Stimulated activated CD4-positive, alpha-beta T cell treated with anti-CD3 and anti-CD28 coated beads, TNF-alpha, amount 100 ng/mL, for 1 hour (primary cell): ENCODE results near the gene RBM15.

ENCODE experiments used
- DNase-seq, 3 donors: peaks; one replicate each; pipeline ENCODE4 v3.0.0-alpha.2; 2020; ENCODE audit warnings: low read depth in 3 of 3, low spot score in 1 of 3

Gene RBM15

DNA sequence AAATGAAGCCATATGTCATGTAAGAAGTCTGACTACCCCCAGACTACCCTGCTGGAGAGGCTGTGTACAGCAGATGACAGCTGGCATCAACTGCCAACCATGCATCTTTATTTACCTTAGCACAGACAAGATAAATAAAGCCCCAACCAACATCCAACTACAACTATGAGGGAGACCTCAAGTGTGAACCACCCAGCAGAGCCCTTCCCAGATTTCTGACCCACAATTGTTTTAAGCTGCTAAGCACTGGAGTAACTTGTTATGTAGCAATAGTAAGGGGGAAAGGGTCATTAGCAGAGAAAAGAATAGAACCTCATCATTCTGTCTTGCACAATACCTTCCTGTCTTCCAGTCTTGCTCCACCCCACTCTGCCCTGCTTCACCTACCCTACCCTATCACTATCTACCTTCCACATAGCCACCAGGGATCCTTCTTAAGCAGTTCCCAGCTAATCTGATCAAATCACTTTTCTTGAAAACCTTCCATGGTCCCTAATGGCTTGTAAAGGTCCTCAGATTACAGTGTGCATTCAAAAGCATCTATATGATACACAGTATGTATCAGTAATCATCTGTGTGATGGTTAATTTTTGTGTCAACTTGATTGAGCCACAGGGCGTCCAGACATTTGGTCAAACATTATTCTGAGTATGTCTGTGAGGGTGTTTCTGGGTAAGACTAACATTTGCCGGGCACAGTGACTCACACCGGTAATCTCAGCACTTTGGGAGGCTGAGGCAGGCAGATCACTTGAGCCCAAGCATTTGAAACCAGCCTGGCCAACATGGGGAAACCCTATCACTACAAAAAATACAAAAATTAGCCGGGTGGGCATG is 19.6 kb upstream of the RBM15 start:
- DNase-seq: no peak

GRCh38 chr1:110320168-110320518 is 19.0 kb upstream of the RBM15 start:
- DNase-seq: no peak

DNA sequence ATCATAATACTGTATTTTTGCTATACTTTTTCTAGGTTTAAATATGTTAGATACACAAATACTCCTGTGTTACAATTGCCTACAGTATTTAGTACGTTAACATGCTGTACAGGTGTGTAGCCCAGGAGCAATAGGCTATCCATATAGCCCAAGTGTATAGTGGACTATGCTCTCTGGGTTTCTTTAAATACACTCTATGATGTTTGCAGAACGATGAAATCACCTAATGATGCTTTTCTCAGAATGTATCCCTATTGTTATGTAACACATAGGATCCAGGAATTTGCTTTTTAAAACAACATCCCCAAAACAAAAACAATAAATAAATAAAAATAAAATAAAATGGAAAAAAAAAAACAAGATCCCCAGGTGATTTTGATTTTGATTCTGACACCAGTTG is 18.1 kb upstream of the RBM15 start:
- no peak for DNase-seq

GRCh38 chr1:110321846-110322245 is 17.3 kb upstream of the RBM15 start:
- DNase-seq: no peak

DNA sequence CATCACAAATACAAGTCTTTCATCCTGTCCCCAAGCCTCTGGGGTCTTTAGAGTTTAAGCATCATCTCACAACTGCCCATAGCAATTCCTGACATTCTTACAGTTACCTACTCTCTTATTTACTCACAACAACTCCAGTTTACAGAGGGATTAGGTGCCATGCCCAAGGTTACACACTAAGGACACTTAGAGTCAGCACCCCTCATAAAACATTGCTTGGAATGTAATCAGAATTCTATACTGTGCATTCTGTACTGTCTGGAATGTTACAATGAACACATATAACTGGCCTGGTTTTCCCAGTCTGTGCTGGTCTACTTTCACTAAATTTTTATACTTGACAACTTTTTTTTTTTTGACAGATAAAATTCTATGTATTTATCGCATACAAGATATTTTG is 14.5 kb upstream of the RBM15 start:
- no peak for DNase-seq

GRCh38 chr1:110326826-110327225 is 12.4 kb upstream of the RBM15 start:
- no peak for DNase-seq

DNA sequence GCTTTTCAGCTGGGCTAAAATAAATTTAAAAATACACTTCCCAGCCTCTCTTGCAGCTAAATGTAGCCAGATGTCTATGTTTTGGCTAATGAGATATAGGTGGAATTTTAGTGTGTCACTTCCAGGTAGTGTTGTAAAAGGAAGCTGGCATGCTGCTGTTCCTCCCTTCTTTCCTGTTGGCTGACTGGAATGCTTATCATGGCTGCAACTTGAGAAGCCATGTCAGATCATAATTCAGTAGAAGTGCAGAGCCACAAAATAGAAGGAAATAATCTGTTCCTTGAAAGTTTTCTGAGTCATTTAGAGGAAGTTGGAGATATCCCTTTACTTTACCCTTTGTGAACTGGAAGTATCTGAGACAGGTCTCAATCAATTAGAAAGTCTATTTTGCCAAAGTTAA is 10.9 kb upstream of the RBM15 start:
- no peak for DNase-seq

GRCh38 chr1:110328700-110329099 is 10.5 kb upstream of the RBM15 start:
- DNase-seq: no peak

GRCh38 chr1:110335265-110335664 is 3.9 kb upstream of the RBM15 start:
- no peak for DNase-seq

- no peak for DNase-seq
Measured at GRCh38 chr1:110336300-110337039, 2.7 kb upstream of the RBM15 start.

DNA sequence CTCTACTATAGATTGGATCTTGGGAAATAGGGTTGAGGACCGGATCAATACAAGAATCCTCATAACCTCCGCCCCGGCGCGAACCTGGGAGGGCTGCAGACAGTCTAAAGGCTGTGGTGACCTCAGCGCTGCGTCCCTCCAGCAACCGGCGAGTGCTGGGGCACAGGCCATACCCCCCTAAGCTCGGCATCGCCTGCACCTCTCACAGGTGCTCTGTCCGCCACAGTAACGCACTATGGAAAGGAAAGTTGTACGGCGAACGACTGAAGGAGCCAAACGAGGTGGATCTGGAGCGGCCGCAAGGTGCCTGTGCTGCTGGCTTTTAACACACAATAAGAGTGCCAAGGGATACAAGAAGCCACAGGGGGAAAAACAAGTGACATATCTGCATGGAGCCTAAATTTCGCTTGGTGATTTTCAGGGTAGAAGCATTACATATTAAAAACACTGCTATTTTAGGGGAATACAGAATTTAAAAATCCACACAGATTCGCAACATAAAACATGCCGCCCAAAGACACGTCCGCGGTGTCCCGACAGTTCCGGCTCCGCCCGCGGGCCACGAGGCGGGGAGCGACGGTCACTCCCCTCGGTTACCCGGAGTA is 1.4 kb upstream of the RBM15 start:
- DNase-seq: peak in 2 of 3 donors; percentile 22 to 24

- DNase-seq: peak; percentile 80 to 90 (median 87)
Measured at GRCh38 chr1:110338309-110338885, 780 bp upstream of the RBM15 start.

- DNase-seq: peak in 2 of 3 donors; percentile 20 to 43
Measured at GRCh38 chr1:110339407-110340206, 430 bp downstream of the RBM15 start.

- no peak for DNase-seq
Measured at GRCh38 chr1:110340207-110340468, 961 bp downstream of the RBM15 start.

GRCh38 chr1:110341146-110341871 is 2.1 kb downstream of the RBM15 start:
- no peak for DNase-seq

GRCh38 chr1:110341872-110342331 is 2.7 kb downstream of the RBM15 start:
- DNase-seq: no peak

DNA sequence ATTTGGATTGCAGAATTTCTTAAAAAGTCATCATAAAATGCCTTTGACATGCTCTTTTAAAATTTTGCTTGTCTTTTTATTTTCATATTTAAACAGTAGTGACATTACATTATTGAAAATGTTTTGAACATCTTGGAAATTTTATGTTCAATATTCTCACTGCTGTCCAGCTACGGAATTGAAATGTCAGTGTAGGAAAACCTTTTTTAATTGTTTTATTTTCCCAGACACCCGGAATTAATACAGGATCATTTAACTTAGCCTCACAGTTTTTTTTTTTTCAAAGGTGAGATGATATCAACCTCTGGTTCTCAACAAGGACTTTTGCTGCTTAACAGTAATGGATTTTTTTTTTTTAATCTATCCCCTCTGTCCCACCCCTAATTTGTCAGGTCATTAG is 4.1 kb downstream of the RBM15 start:
- no peak for DNase-seq

DNA sequence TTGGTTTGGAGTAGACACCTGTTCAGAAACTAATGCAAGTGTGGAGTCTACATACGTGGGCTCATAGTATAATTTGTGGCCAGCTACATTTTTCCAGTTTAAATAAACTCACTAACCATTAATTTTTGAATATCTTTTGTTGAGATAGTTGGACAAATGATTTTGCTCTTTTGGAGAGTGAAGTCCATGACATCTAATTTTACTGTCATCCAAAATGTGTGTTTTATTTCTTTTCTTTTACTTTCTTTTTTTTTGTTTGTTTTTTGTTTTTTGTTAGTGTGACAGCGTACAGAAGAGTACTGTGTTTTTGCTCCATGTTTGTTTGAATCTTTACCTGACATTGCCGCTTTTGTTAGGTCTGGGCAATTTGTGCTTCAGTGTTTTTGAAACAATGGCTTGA is 5.0 kb downstream of the RBM15 start:
- DNase-seq: no peak

DNA sequence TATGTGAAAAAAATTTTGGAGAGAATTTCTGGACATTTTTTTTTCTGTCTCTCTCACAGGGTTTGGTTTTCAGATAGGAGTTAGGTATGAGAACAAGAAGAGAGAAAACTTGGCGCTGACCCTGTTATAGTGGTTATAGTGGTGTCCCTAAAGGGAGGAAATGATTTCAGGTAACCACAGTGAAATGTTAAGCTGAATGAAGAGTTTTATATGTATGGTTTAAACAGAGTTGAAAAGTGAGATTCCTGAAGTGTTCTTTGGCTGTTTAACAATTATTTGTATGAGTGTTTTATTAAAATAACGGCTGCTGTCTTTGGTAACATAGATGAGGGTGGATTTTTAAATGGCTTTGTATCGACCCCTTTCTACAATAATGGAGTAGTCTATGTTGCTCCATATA is 6.3 kb downstream of the RBM15 start:
- DNase-seq: no peak

- DNase-seq: no peak
Measured at GRCh38 chr1:110346690-110347089, 7.5 kb downstream of the RBM15 start.
